Keratinocyte (primary cell): ENCODE results near the gene TMEM25. TPM values are rescaled to one million over a fixed set of nuclear protein-coding genes. Genes with fewer than 3 reads are reported as not detected.

ENCODE experiments used
- DNase-seq: peaks from one replicate; pipeline ENCODE4 v3.0.0-alpha.2; 2011; ENCODE audit warnings: low read depth, missing footprints, low spot score
- FAIRE-seq: peaks from 2 replicates; lab custom pipeline; 2011; peaks lifted over from hg19 to GRCh38; lab: Jason Lieb, UNC
- H2AFZ ChIP-seq: 2 replicates; pipeline ENCODE4 v1.6.0; 2012; ENCODE audit warnings: low read length, control low read depth, inconsistent platforms; ENCODE audit not compliant: control insufficient read depth
- H3K27ac ChIP-seq: 2 replicates; pipeline ENCODE4 v1.5.1; 2011; ENCODE audit warnings: low read length; ENCODE audit not compliant: control insufficient read depth, insufficient read depth
- H3K27me3 ChIP-seq: 3 replicates; pipeline ENCODE4 v1.6.0; 2011; ENCODE audit warnings: low read length; ENCODE audit not compliant: control insufficient read depth, insufficient read depth; ENCODE audit errors: extremely low read depth
- H3K36me3 ChIP-seq, 2 experiments: 2 replicates in 1 of 2; 3 replicates in 1 of 2; pipeline ENCODE4 v1.5.1; 2011; ENCODE audit warnings: low read length in 2 of 2, mild to moderate bottlenecking in 1 of 2; ENCODE audit not compliant: control insufficient read depth in 2 of 2, insufficient read depth in 2 of 2; ENCODE audit errors: extremely low read depth in 1 of 2
- H3K4me1 ChIP-seq: 3 replicates; pipeline ENCODE4 v1.5.1; 2011; ENCODE audit warnings: low read length; ENCODE audit not compliant: control insufficient read depth, insufficient read depth; ENCODE audit errors: extremely low read depth
- H3K4me2 ChIP-seq: 3 replicates; pipeline ENCODE4 v1.6.0; 2011; ENCODE audit warnings: low read depth, low read length; ENCODE audit not compliant: control insufficient read depth, insufficient read depth; ENCODE audit errors: extremely low read depth
- H3K4me3 ChIP-seq, 3 experiments: fragments of 200-600 bp in 1 of 3; sonication (generic) in 1 of 3; 2 replicates in 2 of 3; 3 replicates in 1 of 3; pipeline ENCODE4 v1.5.1; 2011 to 2016; ENCODE audit warnings: low read length in 3 of 3, mild to moderate bottlenecking in 3 of 3, control low read depth in 2 of 3, inconsistent platforms in 1 of 3, low read depth in 1 of 3, mixed read lengths in 1 of 3, mixed run types in 1 of 3, moderate library complexity in 1 of 3; ENCODE audit not compliant: control insufficient read depth in 2 of 3, insufficient read depth in 2 of 3; ENCODE audit errors: extremely low read depth in 1 of 3
- H3K79me2 ChIP-seq: 2 replicates; pipeline ENCODE4 v1.6.0; 2012; ENCODE audit warnings: low read length; ENCODE audit not compliant: control insufficient read depth, insufficient read depth
- H3K9ac ChIP-seq: 3 replicates; pipeline ENCODE4 v1.6.0; 2011; ENCODE audit warnings: low read length; ENCODE audit not compliant: control insufficient read depth, insufficient read depth; ENCODE audit errors: extremely low read depth
- H3K9me1 ChIP-seq: 3 replicates; pipeline ENCODE4 v1.6.0; 2011; ENCODE audit warnings: low read length; ENCODE audit not compliant: control insufficient read depth, insufficient read depth; ENCODE audit errors: extremely low read depth
- H3K9me3 ChIP-seq: 2 replicates; pipeline ENCODE4 v1.5.1; 2012; ENCODE audit warnings: low read depth, low read length; ENCODE audit not compliant: control insufficient read depth
- H4K20me1 ChIP-seq: 3 replicates; pipeline ENCODE4 v1.6.0; 2011; ENCODE audit warnings: low read length; ENCODE audit not compliant: control insufficient read depth, insufficient read depth; ENCODE audit errors: extremely low read depth
- CTCF ChIP-seq, 3 experiments: IDR thresholded peaks in 1 of 3; conservative IDR thresholded peaks in 1 of 3; optimal IDR thresholded peaks in 1 of 3; 2 replicates in 2 of 3; 3 replicates in 1 of 3; pipeline versions ENCODE3 to v1.5.1; 2011; ENCODE audit warnings: low read length in 3 of 3, mild to moderate bottlenecking in 3 of 3, moderate library complexity in 2 of 3, control low read depth in 1 of 3, inconsistent platforms in 1 of 3; ENCODE audit not compliant: insufficient read depth in 2 of 3; ENCODE audit errors: extremely low read depth in 1 of 3
- EZH2 ChIP-seq: IDR thresholded peaks from one replicate; pipeline ENCODE4 v1.6.1; 2012; ENCODE audit warnings: inconsistent platforms, mild to moderate bottlenecking, low read length, moderate library complexity
- dilution Hi-C: fragments of 300-500 bp; cut with MboI; formaldehyde crosslinking; loops from one replicate; pipeline ENCODE4 v1.7.0; 2020; ENCODE audit warnings: low sequenced_read_pairs; ENCODE audit not compliant: extremely low pct_ligation_motif_present
- polyA plus RNA-seq, 5 experiments: library from polyadenylated mRNA; depleted of rRNA in 3 of 5; stranded (reverse) in 3 of 5; stranded (forward) in 1 of 5; unstranded in 1 of 5; fragments of >200 nt; gene quantifications; 1 replicate in 1 of 5; 2 replicates in 3 of 5; 3 replicates in 1 of 5; pipeline versions ENCODE4 v1.2.1 to v1.2.3, GENCODE V29; 2011 to 2012; ENCODE audit warnings: missing spikeins in 2 of 5, low read depth in 1 of 5, low replicate concordance in 1 of 5

The TMEM25 gene
- polyA plus RNA-seq, 1 donor (not counting 4 experiments of a cell fraction or from before 2014, with no cell fraction given), result 12.9 TPM

DNA sequence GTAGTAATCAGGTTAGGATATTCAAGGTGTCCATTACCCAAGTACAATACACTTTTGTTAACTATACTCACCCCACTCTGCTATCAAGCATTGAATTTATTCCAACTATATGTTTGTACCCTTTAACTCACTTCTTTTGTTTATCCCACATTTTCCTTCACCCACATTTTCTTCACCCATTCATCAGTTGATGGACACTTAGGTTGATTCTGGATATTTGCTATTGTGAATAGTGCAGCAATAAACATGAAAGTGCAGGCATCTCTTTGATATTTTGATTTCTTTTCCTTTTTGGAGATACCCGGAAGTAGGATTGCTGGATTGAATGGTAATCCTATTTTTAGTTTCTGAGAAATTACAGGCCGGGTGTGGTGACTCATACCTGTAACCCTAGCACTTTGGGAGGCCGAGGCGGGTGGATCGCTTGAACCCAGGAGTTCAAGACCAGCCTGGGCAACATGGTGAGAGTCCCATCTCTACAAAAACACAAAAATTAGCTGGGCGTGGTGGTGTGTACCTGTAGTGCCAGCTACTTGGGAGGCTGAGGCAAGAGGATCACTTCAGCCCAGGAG lies 6.5 kb downstream of the TMEM25 start:
- no peaks in the 10 kb centered on the region for H3K4me1 ChIP-seq
- no peaks in the 10 kb centered on the region for H3K9me1 ChIP-seq
- dilution Hi-C loops, result no loop called here
- no peak overlapping the region for H3K9ac ChIP-seq
- H2AFZ ChIP-seq, result no peak overlapping the region
- H3K36me3 ChIP-seq, result peaks cover 0 to 6% of the 10 kb centered on the region in 2 experiments
- H3K9me3 ChIP-seq, result no peaks in the 10 kb centered on the region
- DNase-seq, result no peak
- TF ChIP-seq CTCF (optimal IDR thresholded peaks at IDR 0.05 in 1 of 3, IDR thresholded peaks at IDR 0.05 in 1 of 3, conservative IDR thresholded peaks at IDR 0.05 in 1 of 3; ENCODE audit: extremely low read depth in 1 of 3, insufficient read depth in 2 of 3, low read length in 3 of 3), result no peak
- TF ChIP-seq EZH2, result no peak
- no peak overlapping the region for H3K4me2 ChIP-seq
- H3K27me3 ChIP-seq, result no peaks in the 10 kb centered on the region
- no peaks in the 10 kb centered on the region for H4K20me1 ChIP-seq
- H3K79me2 ChIP-seq, result no peaks in the 10 kb centered on the region
- H3K4me3 ChIP-seq, result no peak overlapping the region
- no peak overlapping the region for H3K27ac ChIP-seq
- FAIRE-seq, result no peak

- Histone ChIP-seq H3K9ac (no peak overlapping the region), H3K4me1 (no peaks in the 10 kb centered on the region), H3K4me3 (no peak overlapping the region), H3K27ac (no peak overlapping the region), H3K9me3 (no peaks in the 10 kb centered on the region), H3K36me3 (peaks cover 0 to 3% of the 10 kb centered on the region in 2 experiments), H3K9me1 (no peaks in the 10 kb centered on the region), H3K4me2 (no peak overlapping the region), H2AFZ (no peak overlapping the region), H3K27me3 (no peaks in the 10 kb centered on the region), H3K79me2 (no peaks in the 10 kb centered on the region), H4K20me1 (no peaks in the 10 kb centered on the region)
- dilution Hi-C loops, result no loop called here
- no peak for DNase-seq
- TF ChIP-seq CTCF (optimal IDR thresholded peaks at IDR 0.05 in 1 of 3, IDR thresholded peaks at IDR 0.05 in 1 of 3, conservative IDR thresholded peaks at IDR 0.05 in 1 of 3; ENCODE audit: extremely low read depth in 1 of 3, insufficient read depth in 2 of 3, low read length in 3 of 3) (no peak), EZH2 (no peak)
- FAIRE-seq, result no peak
Observed at GRCh38 chr11:118544010-118544646, 13.1 kb downstream of the TMEM25 start.
